ENCODE results near the gene HTR7.

HTR7 gene

DNA sequence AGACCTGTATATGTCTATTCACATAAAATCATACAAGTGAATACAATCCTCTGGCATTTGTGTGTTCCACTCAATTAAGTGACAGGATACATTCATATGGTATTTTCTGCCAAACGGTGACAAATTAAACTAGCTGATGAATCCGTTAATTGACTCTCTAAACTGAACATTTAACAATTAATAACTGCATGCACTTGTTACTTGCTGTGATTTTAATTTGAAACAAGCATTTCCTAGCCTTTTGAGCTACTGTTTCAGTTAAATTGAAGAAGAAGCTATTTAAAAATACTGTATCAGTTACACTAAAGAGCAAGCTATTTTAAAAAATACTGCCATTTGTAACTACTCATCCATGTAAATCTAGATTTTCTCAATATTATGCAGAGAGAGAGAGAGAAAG lies 67.4 kb downstream of the HTR7 start:
- TF ChIP-seq, protein P1, sequence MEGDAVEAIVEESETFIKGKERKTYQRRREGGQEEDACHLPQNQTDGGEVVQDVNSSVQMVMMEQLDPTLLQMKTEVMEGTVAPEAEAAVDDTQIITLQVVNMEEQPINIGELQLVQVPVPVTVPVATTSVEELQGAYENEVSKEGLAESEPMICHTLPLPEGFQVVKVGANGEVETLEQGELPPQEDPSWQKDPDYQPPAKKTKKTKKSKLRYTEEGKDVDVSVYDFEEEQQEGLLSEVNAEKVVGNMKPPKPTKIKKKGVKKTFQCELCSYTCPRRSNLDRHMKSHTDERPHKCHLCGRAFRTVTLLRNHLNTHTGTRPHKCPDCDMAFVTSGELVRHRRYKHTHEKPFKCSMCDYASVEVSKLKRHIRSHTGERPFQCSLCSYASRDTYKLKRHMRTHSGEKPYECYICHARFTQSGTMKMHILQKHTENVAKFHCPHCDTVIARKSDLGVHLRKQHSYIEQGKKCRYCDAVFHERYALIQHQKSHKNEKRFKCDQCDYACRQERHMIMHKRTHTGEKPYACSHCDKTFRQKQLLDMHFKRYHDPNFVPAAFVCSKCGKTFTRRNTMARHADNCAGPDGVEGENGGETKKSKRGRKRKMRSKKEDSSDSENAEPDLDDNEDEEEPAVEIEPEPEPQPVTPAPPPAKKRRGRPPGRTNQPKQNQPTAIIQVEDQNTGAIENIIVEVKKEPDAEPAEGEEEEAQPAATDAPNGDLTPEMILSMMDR (IDR thresholded peaks at IDR 0.05; ENCODE audit: borderline replicate concordance, insufficient read depth, low read depth, low read length): no peak
- H3K4me3 ChIP-seq (ENCODE audit: low read depth, low read length): no peak overlapping the region

DNA sequence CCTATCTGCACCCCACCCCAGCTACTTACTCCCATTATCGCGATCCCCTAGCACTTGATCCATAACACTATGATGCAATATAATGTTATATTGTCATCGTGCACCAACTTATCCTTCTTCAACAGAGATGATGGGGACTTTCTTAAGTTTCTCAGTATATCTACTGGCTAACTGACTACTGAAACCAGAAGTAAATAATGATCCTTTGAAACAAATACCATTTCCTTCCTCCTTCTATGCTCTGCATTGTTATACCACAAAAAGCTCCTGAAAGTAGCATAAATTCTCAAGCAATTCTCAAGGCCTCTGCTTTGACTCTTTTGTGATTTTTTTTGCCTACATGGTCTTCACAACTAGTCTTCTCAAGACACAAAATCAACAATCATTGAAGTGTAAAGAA lies 68.9 kb downstream of the HTR7 start:
- H3K4me3 ChIP-seq (ENCODE audit: low read depth, low read length): no peak overlapping the region
- TF ChIP-seq, protein P1 (IDR thresholded peaks at IDR 0.05; ENCODE audit: borderline replicate concordance, insufficient read depth, low read depth, low read length): no peak

DNA sequence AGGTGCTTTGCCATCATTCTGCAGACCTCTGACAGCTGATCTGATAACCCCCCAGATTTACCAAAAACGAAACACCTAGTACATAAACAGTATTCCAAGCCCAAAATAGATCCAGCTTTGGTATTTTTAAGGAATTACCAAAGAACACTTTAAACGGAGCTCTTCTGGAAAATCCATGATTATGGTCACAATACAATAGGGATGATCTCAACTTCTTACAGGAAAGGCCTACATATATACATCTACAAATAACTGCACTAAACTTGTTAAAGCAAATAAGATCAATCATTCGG lies 69.7 kb downstream of the HTR7 start:
- no peak overlapping the region for H3K4me3 ChIP-seq (ENCODE audit: low read depth, low read length)
- TF ChIP-seq, protein P1 (IDR thresholded peaks at IDR 0.05; ENCODE audit: borderline replicate concordance, insufficient read depth, low read depth, low read length): no peak

DNA sequence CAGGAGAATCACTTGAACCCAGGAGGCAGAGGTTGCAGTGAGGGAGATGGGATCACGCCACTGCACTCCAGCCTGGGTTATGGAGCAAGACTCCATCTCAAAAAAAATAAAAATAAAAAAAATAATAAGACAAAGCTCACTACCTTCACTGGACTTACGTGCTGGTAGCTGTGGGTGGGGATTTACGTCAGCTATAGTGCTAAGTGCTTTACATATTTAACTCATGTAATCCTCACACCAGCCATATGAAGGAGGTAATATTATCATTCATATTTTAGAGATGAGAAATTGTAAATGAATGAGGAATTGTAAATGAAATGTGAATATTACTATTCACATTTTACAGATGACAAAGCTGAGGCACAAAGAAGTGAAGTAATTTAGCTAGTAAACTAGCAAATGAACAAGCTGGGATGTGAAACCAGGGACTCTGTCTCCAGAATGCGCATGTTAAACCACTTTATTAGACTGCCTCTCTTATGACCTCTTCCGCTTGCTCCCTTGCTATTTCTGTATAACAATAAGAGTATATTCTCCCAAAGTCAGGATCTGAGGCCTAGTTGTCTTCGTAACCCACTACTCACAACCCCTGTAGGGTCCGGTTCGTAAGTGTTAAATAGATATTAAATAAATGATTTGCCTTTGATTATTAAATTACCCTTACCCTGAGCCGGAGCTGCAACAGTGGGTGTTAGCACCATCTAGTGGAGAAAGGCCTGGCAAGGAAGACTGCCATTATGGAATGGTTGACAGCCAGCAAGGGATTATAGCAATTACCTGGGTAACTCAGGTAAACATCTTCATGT lies 70.2 kb downstream of the HTR7 start:
- H3K4me3 ChIP-seq (ENCODE audit: low read depth, low read length): no peak overlapping the region
- TF ChIP-seq, protein P1 (IDR thresholded peaks at IDR 0.05; ENCODE audit: borderline replicate concordance, insufficient read depth, low read depth, low read length): peak; percentile 72

DNA sequence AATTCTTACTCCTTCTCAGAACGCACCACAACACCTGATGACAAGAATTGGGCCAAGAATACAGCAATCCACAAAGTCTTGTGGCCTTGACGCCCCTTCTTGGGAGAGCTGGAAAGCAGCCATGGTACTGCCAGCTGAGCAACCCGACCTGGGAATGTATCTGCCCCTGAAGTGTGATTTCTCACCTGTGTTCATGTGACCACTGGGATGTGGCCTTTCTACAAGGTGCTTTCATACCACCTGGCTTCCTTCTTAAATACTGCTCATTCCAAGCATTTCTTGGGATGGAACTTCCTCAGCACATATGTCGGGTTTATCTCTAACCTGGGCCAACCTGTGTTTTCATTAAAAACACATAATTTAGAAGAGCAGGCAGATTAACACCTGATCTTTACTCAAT lies 72.1 kb downstream of the HTR7 start:
- TF ChIP-seq, protein P1 (IDR thresholded peaks at IDR 0.05; ENCODE audit: borderline replicate concordance, insufficient read depth, low read depth, low read length): no peak
- no peak overlapping the region for H3K4me3 ChIP-seq (ENCODE audit: low read depth, low read length)

DNA sequence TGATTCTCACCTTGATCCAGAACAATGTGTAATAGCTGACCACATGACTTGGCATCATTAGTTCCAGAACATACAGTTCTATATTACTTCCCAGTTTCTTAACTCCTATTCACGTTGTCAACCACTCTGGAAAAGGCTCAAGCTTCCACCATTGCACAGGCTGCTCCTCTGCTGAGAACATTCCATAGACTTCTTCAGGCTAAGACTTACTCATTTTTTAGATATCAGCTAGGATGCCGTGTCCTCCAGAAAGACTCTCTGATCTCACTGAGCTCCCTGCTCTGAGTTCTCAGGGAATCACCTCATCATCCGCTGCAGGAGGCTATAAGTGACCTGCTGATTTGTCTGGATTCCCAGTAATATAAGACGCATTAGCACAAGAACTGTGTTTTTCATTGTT lies 73.1 kb downstream of the HTR7 start:
- TF ChIP-seq, protein P1 (IDR thresholded peaks at IDR 0.05; ENCODE audit: borderline replicate concordance, insufficient read depth, low read depth, low read length): no peak
- H3K4me3 ChIP-seq (ENCODE audit: low read depth, low read length): no peak overlapping the region

DNA sequence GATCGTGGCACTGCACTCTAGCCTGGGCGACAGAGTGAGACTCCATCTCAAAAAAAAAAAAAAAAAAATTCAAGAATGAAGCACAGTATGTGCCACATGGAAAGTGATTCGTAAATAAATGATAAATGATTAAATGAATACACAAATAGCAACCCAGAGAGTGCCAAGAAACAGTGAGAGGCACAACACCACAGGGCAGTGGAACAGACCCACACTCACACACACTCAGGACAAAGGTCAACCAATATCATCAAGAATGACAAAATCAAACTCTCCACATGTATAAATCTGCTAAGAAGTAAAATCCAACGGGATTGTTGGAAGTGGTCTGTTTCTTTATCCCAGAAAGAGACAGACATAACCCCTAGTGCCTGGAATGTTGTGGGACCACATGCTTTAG lies 77.4 kb downstream of the HTR7 start:
- TF ChIP-seq, protein P1 (IDR thresholded peaks at IDR 0.05; ENCODE audit: borderline replicate concordance, insufficient read depth, low read depth, low read length): no peak
- no peak overlapping the region for H3K4me3 ChIP-seq (ENCODE audit: low read depth, low read length)

Data from GM12875 (cell line).